HG03103 (cell line): Measurements from ENCODE around the gene RAD54L2.
"Not testable (repeated sequence)": the region's sequence is repeated elsewhere in the genome, so short reads cannot be mapped to it uniquely, and the experiment has no call there.

Experiments used
- ATAC-seq: cut with Tn5 transposase; IDR thresholded peaks from one replicate; pipeline ENCODE4 v1.9.1; 2021; ENCODE audit warnings: low read depth; ENCODE audit not compliant: unreplicated experiment

RAD54L2 gene

DNA sequence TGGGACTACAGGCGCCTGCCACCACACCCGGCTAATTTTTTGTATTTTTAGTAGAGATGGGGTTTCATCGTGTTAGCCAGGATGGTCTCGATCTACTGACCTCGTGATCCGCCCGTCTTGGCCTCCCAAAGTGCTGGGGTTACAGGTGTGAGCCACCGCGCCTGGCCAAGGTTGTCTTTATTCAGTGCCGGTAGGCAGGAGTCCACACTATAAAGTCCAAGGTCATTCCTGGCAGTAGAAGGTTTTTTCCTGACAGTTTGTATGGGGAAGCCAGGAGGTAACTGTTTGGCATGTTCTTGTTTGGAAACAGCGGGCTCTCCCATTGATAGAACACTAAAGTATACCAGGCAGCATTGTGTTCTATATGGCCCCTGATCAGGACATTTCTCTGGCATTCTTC lies 4.1 kb downstream of the RAD54L2 start:
- not testable (repeated sequence) for ATAC-seq

DNA sequence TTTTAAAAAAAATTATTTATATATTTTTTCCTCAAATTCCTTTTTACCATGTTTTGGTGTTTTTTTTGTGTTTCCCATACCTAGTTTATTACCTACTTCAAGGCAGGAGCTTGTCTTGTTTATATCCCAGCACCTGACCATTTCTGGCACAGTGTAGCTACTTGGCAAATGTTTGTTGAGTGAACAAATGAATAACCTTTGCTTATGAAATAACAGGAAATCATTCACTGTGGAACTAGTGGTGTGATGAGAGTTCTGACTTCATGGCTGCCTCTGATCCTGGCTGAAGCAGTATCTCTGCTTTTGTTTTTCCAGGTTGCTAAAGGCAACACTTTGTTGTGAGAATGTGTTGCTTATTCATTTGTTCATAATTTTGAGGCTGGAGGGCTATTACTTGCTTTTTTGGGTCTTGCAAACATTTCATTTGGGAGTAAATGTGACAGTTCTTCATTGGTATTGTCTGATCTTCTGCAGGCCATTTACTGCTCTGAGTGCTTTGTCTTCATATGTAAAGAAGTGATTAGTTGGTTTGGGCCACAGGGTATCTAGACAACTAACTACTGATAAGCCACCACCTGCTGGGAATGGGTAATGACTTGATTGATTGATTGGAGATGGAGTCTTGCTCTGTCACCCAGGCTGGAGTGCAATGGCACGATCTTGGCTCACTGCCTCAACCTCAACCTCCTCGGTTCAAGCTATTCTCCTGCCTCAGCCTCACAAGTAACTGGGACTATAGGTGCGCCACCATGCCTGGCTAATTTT lies 5.7 kb downstream of the RAD54L2 start:
- ATAC-seq: no peak

DNA sequence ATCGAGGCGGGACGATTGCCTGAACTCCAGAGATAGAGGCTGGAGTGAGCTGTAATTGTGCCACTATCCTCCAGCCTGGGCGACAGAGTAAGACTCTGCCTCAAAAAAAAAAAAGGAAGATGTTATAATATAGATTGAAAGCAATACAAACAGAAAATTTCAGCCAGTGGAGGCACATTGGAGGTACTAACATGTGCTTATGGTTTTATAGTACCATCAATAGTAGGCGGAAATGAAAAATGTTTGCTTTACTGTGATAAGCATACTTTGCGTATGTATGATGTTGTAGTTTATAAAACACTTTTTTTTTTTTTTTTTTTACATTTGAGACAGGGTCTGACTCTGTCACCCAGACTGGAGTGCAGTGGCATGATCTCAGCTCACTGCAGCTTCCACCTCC lies 8.8 kb downstream of the RAD54L2 start:
- no peak for ATAC-seq

DNA sequence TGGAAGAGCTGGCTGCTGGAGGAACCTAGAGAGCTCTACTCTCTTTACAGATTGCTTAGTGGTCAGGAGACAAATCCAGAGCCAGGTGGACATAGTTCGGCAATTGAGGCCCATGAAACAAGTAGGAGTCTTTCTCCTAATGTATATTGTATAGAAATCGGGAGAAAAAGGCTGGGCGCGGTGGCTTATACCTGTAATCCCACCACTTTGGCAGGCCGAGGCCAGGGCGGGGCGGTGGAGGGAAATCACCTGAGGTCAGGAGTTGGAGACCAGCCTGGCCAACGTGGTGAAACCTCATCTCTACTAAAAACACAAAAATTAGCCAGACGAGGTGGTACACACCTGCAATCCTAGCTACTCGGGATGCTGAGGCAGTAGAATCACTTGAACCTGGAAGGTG lies 10.8 kb downstream of the RAD54L2 start:
- ATAC-seq: no peak

GRCh38 chr3:51550080-51550819 lies 11.7 kb downstream of the RAD54L2 start:
- ATAC-seq: no peak

GRCh38 chr3:51557993-51558392 lies 19.5 kb downstream of the RAD54L2 start:
- no peak for ATAC-seq

GRCh38 chr3:51559411-51559888 lies 20.9 kb downstream of the RAD54L2 start:
- no peak for ATAC-seq

GRCh38 chr3:51559961-51560360 lies 21.4 kb downstream of the RAD54L2 start:
- ATAC-seq: no peak

GRCh38 chr3:51562403-51562802 lies 23.9 kb downstream of the RAD54L2 start:
- ATAC-seq: not testable (repeated sequence)

DNA sequence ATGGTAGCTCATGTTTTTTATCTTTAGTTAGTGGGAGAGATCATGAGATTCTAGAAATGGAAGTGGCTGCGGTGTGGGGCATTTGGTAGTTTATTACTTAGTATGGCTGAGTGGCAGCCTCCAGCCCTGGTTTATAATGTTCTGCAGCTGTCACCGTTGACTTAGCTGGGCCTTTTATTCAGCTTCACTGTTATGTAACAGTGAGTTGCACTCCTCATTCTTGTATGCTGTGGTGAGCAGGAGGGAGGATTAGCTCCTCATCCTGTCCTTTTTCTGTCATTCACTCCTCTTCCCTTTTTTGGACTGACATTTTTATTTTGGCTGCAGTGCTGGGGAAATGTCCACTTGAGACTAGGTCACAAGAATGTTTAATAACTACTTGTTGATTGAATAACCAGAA lies 29.5 kb downstream of the RAD54L2 start:
- no peak for ATAC-seq

- ATAC-seq: no peak
Measured at GRCh38 chr3:51568996-51569395, 30.5 kb downstream of the RAD54L2 start.

DNA sequence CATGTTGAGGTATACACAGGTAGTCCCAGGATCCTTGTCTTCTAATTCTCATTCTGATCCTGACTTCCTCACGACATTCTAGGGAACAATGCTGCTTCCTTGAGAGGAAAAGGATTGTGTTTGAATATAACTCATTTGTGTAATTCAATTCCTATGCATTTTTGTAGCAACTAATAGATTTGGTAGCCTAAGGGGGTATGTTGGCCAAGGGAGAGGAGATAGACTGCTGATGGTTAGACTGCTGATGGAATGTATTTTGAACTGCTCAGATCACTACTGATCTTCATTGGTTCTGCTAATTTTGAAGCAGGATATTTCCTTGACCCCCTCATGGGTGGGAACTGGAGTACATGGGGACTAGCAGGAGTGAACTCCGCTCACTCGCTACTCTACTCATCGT lies 39.7 kb downstream of the RAD54L2 start:
- ATAC-seq: no peak

DNA sequence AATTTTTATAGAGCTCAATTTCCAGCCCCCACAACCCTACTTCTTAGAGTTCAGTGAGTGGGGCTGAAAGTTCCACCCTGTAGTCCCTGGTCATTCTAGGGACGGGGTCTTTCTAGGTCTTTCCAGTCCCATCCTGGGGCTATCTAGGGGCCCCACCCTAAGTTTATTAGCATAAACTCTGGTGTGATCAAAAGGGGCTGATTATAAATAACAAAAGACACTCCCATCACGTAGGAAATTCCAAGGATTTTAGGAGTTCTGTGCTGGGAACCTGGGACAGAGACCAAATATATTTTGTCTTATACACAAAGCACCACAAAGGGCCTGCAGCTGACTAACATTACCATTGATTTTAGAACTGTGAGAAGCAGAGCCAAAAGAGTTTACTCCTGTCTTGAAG lies 41.9 kb downstream of the RAD54L2 start:
- ATAC-seq: no peak

DNA sequence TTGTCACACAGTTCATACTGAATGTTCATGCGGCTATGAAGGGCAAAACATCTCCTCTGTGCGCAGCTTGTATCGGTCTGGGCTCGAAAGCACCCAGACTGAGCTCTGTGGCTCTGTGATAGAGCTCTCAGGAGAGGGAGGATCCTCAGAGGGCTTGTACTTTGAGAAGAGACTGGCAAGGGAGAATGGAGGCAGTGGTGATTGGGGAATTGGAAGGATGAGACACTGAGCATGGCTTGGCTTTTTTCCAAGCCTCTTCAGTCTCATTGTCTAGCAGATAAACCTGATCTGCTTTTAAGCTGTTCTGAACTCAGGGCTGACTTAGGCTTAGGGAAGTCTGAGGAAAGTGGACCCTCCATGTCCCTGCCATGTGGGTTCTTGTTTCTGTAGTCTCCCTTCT lies 43.0 kb downstream of the RAD54L2 start:
- no peak for ATAC-seq

DNA sequence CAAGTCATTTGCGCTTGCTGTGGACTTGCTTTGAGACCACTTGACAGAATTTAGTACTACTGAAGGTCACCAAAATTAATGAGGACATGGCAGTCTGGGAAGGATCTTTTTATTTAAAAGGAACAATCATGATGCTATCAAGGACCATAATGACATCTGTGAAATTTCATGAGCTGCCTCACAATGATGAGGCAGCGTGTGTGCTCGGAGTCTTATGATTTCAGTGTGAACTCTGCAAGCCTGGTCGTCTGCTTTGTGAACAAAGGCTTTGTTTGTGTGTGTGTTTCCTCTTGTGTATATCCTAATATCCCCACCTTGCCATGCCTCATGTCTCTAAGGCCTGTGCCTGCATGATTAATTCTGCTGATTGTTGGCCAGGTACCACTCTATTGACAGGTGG lies 46.7 kb downstream of the RAD54L2 start:
- ATAC-seq: no peak

DNA sequence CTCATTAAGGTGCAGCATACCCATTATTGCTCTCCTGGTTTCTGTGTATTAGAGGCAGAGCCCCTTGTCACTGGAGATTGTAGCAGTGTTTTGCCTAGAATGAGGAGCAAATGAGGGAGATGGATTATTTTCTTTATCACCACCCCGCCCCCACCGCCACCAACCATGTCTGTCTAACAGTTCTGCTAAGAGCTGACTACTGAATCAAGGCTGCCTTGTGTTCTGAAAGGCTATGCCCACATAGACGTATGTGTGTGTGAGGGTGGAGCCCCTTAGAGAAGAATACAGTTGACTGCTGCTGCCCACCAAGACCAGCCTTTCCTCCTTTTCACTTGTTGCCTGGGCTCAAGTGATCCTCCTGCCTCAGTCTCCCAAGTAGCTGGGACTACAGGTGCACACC lies 47.4 kb downstream of the RAD54L2 start:
- no peak for ATAC-seq
